Measurements from ENCODE around the gene CMTM7. TPM values are rescaled to one million over a fixed set of nuclear protein-coding genes. Genes with fewer than 3 reads are reported as not detected.

The CMTM7 gene
- polyA plus RNA-seq, 1 donor from 2014 or later: 141 TPM

DNA sequence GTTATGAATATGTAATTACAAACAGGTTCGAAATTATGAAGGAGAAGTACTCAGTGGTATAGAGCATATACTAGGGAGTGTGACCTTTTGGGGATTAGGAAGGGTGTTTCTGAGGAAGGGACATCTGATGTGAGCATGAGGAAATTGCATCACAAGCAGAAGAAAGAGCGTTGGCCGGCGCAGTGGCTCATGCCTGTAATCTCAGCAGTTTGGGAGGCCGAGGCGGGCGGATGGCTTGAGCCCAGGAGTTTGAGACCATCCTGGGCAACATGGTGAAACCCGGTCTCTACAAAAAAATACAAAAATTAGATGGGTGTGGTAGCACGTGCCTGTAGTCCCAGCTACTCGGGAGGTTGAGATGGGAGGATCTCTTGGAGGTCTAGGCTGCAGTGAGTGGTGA, 6.9 kb downstream of the CMTM7 start:
- Mint-ChIP-seq H3K4me3 (peak overlapping the region in 2 of 4 donors; percentile 24 to 78), H3K4me1 (peaks cover 48 to 69% (median 61%) of the 10 kb centered on the region in 3 donors), H3K9me3 (no peaks in the 10 kb centered on the region), H3K36me3 (peaks cover under 1% of the 10 kb centered on the region), H3K27me3 (no peaks in the 10 kb centered on the region), H3K27ac (peak overlapping the region; percentile 89 to 100 (median 99))

DNA sequence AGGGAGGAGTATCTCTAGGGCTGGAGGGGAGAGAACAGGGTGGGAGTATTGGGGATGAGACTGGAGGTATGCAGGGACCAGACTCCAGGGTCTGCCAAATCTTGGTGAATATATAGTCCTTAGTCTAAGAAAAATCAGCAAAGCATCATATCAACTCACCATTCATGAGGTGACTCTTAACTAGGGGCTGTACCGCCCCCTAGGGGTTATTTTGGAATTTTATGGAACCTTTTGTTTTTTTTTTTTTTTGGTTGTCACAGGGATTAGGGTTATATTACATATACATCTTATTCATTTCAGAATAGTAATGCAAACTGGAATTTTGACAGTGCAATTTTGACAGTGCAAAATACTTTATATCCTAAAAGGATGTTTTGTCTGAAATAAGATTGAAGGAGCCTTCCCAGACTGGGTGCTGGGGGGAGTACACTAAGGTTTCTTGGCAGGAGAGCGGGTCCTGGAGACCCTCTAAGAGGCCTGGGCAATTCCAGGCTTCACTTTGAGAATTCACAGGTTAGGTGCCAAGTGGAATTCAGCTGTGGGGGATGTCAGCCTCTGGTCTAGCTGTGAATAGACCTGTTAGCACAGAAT, 7.5 kb downstream of the CMTM7 start:
- no peaks in the 10 kb centered on the region for H3K27me3 Mint-ChIP-seq
- no peaks in the 10 kb centered on the region for H3K9me3 Mint-ChIP-seq
- H3K4me3 Mint-ChIP-seq: peak overlapping the region; percentile 12 to 78 (median 40)
- H3K27ac Mint-ChIP-seq: peak overlapping the region; percentile 89 to 100 (median 99)
- H3K4me1 Mint-ChIP-seq: peaks cover 50 to 69% (median 58%) of the 10 kb centered on the region in 3 donors
- H3K36me3 Mint-ChIP-seq: no peaks in the 10 kb centered on the region

DNA sequence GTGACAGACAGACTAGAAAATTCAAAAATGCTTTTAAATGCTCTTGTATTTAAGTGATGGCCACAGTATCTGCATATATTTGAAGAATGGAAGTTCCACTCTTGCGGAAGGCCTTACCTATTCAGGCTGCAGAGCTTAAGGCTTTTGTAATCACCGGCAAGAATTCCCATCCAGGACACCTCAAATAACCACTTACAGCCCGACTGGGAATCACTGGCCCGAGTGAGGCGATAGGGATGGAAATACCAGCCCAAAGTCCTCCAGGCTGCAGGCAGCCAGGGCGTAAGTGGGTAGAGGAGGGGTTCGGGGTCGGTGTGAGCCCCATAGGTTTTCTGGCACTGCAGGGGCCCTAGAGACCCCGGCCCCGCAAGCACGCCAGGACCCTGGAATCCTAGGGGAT, 9.5 kb downstream of the CMTM7 start:
- H3K4me1 Mint-ChIP-seq: peaks cover 41 to 66% (median 54%) of the 10 kb centered on the region in 3 donors
- no peaks in the 10 kb centered on the region for H3K27me3 Mint-ChIP-seq
- H3K36me3 Mint-ChIP-seq: no peaks in the 10 kb centered on the region
- peak overlapping the region; percentile 88 to 96 (median 92) for H3K4me3 Mint-ChIP-seq
- no peaks in the 10 kb centered on the region for H3K9me3 Mint-ChIP-seq
- peak overlapping the region; percentile 98 to 100 (median 99) for H3K27ac Mint-ChIP-seq

DNA sequence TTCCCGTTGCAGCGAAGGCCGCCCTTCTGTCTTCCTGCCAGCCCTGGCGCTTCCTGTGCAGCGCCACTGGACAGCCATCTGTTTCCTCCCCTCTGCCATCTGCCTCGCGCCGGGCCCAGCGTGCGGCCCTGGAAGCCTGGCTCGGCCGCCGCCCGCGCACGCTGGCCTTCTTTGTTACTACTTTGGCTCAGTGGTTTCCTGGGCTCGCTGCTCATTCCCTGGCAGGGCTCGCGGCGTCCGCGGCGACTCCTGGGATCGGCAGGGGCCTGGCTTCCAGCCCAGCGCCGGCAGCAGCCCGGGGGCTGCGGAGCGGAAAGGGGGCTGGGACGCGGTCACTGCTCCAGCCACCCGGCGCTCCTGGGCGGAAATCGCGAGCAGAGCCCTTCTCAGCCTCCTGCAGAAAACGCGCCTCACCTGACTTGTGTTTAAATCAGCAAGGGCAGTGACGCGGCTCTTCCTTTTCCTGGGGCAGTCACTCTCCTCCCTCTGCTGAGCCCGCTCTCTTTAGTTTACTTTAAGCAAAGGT, 10.0 kb downstream of the CMTM7 start:
- Mint-ChIP-seq H3K27ac (peak overlapping the region; percentile 98 to 100 (median 99)), H3K36me3 (no peaks in the 10 kb centered on the region), H3K9me3 (no peaks in the 10 kb centered on the region), H3K4me1 (peaks cover 45 to 69% (median 56%) of the 10 kb centered on the region in 3 donors), H3K27me3 (no peaks in the 10 kb centered on the region), H3K4me3 (peak overlapping the region; percentile 88 to 96 (median 92))

DNA sequence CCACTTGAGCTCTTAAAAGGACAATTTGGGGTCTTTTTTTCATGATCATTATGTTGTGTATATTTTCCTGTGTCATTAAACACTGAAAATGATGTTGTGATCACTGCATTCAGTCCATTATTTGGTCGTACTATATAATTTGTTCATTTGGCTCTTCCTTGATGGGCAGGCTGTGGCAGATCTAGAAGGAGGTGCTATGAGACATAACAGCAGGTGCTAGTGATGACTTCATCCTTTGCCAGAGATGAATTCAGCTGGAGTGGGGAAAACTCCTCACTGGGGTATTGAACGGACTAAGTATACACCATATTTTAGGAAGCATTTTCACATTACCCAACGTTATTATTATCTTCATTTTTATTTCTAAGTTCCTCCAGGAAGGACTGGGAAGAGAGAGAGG, 12.0 kb downstream of the CMTM7 start:
- Mint-ChIP-seq H3K4me1 (peaks cover 39 to 56% (median 53%) of the 10 kb centered on the region in 3 donors), H3K27ac (peak overlapping the region in 2 of 3 donors; percentile 66 to 80), H3K36me3 (no peaks in the 10 kb centered on the region), H3K4me3 (peak overlapping the region in 3 of 4 donors; percentile 58 to 82 (median 63)), H3K9me3 (no peaks in the 10 kb centered on the region), H3K27me3 (no peaks in the 10 kb centered on the region)

DNA sequence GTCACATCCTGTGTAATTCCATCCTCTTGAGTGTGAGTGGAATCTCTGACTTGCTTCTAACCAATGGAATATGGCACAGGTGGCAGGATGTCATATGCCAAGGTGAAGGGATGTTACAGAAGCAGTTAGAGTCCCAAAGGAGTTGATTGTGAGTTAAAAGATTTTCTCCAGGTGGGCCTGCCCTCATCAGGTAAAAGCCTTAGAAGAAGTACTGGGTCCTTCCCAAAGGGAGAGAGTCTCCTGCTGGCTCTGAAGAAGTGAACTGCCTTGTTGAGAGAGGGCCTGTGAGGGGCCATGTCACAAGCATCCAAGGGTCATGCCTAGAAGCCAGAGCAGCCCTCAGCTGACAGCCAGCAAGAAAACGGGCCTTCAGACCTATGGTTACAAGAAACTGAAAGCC, 13.1 kb downstream of the CMTM7 start:
- H3K4me3 Mint-ChIP-seq: peak overlapping the region in 1 of 4 donors; percentile 67
- peak overlapping the region; percentile 28 to 66 (median 39) for H3K27ac Mint-ChIP-seq
- no peaks in the 10 kb centered on the region for H3K9me3 Mint-ChIP-seq
- H3K36me3 Mint-ChIP-seq: no peaks in the 10 kb centered on the region
- H3K4me1 Mint-ChIP-seq: peaks cover 39 to 52% (median 51%) of the 10 kb centered on the region in 3 donors
- no peaks in the 10 kb centered on the region for H3K27me3 Mint-ChIP-seq

DNA sequence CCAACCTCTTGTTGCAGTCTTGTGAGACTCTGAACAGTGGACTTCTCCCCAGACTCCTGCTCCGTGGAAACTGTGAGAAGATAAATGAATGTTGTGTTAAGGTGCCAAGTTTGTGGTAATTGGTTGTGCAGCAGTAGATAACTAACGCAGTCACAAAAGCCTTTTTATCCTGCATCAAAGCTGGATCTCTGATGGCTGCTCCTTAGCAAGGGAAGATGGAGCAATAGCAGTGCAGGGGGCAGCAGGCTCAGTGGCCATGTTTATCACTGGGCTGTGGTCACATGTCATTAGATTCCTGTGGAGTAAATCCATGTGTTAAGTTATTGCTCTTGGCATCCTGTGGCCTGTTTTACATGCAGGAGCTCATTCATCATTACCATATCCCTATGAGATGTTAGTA, 13.5 kb downstream of the CMTM7 start:
- H3K27ac Mint-ChIP-seq: peak overlapping the region; percentile 5 to 78 (median 28)

DNA sequence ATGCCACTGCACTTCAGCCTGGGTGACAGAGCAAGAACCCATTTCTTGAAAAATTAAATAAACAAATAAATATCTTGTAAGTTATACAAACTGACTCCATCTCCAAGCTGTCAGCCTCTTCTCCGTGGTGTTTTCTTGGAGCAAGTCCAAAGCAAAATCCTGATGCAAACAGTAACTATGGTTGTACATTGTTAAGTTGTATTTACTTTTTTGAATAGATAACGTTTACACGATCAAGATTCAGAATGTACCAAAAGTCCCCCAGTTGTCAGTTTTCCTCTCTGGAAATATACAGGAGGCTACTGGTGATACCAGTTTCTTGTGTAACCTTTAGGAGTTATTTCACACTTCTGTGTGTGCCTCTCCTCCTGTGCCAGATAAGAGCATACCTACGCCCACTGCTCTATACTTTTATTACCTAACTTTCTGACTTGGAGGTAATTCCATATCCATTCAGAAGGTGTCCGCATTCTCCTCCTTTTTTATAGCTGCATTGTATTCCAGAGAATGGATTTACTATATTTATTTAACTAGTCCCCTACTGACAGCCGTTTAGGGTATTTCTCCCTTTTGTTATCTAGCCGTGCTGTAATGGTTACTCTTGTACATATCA, 14.2 kb downstream of the CMTM7 start:
- Mint-ChIP-seq H3K27ac (no peak overlapping the region), H3K4me1 (peaks cover 35 to 57% (median 51%) of the 10 kb centered on the region in 3 donors), H3K27me3 (no peaks in the 10 kb centered on the region), H3K36me3 (no peaks in the 10 kb centered on the region), H3K9me3 (no peaks in the 10 kb centered on the region), H3K4me3 (no peak overlapping the region)

More for the DNA sequence above, 13.5 kb downstream of the CMTM7 start:
- Mint-ChIP-seq H3K27me3 (no peaks in the 10 kb centered on the region), H3K4me3 (peak overlapping the region in 1 of 4 donors; percentile 19), H3K9me3 (no peaks in the 10 kb centered on the region), H3K4me1 (peaks cover 39 to 57% (median 55%) of the 10 kb centered on the region in 3 donors), H3K36me3 (no peaks in the 10 kb centered on the region)

DNA sequence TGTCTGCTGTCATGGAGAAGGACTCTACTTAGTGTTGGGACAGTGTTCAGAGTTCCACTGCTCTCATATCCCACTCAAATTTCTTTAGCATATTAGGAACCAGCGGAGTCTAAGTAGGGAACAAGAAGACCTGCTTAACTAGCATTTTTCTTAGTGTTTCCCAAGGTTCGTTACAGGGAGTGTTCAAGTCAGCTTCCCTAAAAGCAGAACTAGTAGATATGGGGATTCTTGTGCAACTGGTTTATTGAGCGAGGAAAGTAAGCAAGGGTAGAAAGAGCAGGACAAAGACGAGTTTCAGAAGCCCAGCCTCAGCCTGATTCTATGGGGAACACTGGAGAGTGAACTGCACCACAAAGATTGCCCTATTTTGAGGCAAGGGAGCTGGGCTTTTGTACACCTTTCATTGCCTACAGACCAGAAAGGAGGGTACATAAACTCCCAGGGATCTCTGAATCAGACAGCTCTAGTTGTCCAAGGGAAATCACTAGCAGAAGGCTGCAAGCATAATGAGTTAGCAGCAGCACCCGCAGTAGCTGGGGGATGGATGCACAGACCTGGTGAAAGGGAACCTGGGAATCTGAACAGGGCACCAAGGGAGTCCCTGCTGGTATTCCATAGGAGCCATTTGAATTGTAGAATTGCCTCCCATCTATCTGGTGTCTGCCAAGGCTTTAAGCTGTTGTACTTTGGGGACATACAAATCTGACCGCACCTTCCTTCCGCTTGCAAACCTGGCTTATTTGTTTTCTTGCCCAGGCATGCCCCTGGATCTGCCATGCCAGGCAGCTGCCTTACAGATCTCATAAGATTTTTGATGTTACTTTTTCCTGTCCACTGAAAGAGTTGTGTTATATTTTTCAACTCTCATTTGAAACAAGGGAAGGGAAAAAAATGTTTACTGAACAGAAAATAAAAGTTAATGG, 15.1 kb downstream of the CMTM7 start:
- no peaks in the 10 kb centered on the region for H3K27me3 Mint-ChIP-seq
- peaks cover 3% of the 10 kb centered on the region for H3K36me3 Mint-ChIP-seq
- H3K9me3 Mint-ChIP-seq: no peaks in the 10 kb centered on the region
- H3K27ac Mint-ChIP-seq: peak overlapping the region in 2 of 3 donors; percentile 33 to 67
- no peak overlapping the region for H3K4me3 Mint-ChIP-seq
- peaks cover 34 to 57% (median 46%) of the 10 kb centered on the region in 3 donors for H3K4me1 Mint-ChIP-seq

DNA sequence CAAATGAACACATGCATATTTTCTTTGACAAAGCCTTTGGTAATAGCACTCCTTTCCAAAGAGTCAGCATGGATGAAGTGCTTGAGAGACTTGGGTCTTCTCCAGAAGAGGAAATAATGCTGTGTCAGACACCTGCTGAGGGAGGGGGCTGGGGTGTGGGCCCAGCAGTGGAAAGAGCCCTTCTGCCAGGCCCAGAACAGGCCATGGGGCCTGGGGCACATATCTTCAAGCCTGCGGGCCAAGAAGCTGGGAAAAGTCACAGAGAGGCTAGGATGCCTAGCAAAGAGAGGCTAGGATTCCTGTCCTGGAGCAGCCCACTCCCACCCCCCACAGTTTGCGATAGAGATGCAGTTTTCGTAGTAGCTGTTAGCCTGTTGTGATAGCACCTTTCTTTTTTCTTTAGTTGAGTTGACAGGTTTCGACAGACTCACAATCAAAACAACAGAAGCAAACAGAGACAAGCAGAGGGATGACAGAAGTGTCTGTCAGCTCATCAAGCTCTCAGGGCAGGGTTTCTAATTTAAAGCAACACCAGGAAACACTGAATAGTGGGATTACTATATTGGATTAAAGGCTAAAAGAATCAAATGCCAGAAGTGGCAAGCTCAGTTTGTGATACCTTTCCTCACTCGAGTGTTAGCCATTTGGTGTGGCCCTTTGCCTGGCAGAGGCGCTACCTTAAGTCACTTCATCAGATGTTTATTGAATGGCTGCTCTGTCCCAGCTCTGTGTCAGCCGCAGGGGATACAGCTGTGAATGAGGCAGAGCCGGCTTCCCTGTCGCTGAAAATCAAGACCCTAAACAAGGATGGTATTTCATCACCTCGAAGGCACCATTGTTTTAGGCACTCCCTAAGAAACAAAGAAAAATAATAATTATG, 19.0 kb downstream of the CMTM7 start:
- Mint-ChIP-seq H3K27ac (peak overlapping the region in 1 of 3 donors; percentile 60), H3K9me3 (no peaks in the 10 kb centered on the region), H3K4me1 (peaks cover 38 to 57% (median 45%) of the 10 kb centered on the region in 3 donors), H3K36me3 (peaks cover 6% of the 10 kb centered on the region), H3K27me3 (no peaks in the 10 kb centered on the region), H3K4me3 (no peak overlapping the region)

DNA sequence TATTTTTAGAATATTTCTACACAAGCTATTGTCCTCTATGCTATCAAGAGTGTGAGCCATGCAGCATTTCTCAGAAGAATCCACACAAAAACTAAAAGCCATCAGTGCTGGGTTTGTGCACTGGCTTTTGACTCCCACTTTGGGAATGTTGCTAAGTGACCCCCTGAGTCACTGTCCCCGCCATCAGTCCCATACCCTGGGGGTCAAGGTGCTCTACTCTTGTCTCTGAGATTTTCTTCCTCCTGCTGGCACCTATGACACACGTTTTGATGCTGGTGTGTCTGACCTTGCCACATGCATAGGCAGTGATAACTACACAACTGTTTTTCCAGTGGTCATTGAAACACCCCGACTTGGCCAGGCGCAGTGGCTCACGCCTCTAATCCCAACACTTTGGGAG, 19.8 kb downstream of the CMTM7 start:
- peaks cover 6% of the 10 kb centered on the region for H3K36me3 Mint-ChIP-seq
- H3K9me3 Mint-ChIP-seq: no peaks in the 10 kb centered on the region
- H3K27me3 Mint-ChIP-seq: no peaks in the 10 kb centered on the region
- peaks cover 40 to 62% (median 42%) of the 10 kb centered on the region in 3 donors for H3K4me1 Mint-ChIP-seq
- peak overlapping the region in 1 of 4 donors; percentile 43 for H3K4me3 Mint-ChIP-seq
- peak overlapping the region in 1 of 3 donors; percentile 66 for H3K27ac Mint-ChIP-seq

DNA sequence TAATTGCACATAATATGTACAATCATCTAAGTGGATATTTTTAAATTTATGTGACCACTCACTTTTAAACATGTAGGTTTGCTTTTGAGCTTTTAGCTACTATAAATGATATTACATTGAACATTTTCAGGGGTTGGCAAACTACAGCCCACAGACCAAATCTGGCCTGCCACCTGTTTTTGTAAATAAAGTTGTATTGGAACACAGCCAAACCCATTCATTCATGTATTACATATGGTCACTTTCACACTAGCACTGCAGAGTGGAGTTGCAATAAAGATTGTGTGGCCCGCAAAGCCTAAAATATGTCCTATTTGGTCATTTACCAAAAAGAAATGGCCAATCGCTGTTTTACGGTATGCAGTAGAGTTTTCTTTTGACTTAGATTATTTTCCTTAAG, 21.2 kb downstream of the CMTM7 start:
- Mint-ChIP-seq H3K4me1 (peaks cover 41 to 59% (median 46%) of the 10 kb centered on the region in 3 donors), H3K36me3 (peaks cover 6% of the 10 kb centered on the region), H3K27me3 (no peaks in the 10 kb centered on the region)

DNA sequence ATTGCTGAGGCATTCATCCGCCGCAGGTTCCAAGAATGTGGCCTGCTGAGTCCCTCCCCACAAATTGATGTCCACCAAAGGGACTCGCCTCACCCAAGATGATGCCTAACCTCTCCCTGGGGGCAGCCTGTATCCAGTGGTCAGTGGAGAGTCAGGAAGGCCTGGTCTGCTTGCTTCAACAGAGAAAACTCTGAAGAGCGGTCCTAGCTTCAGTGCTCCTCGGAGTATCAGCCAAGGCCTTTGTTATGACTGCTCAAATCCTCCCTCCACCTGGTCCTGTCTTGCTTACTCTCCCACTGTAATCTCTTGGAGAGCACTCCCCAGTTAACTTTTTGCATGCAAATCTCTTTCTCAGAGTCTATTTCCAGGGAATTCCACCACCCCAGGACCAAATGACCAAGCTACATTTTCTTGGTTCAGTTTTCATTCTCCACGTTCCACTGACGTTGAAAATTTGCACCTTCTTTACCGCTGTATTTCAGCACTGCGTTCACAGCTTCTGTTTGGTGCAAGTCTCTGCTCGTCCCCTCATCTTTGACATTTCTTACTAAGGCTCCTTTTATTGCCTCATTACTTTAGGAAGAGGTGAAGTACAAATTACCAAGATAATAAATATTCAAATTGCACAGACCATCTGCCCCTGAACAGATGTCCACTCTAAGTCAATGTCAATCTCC, 22.3 kb downstream of the CMTM7 start:
- Mint-ChIP-seq H3K27ac (peak overlapping the region; percentile 67 to 92 (median 86)), H3K27me3 (no peaks in the 10 kb centered on the region), H3K36me3 (peaks cover 6% of the 10 kb centered on the region), H3K4me1 (peaks cover 41 to 58% (median 52%) of the 10 kb centered on the region in 3 donors), H3K9me3 (no peaks in the 10 kb centered on the region), H3K4me3 (peak overlapping the region; percentile 12 to 89 (median 54))

More for the DNA sequence above, 21.2 kb downstream of the CMTM7 start:
- H3K9me3 Mint-ChIP-seq: no peaks in the 10 kb centered on the region
- H3K4me3 Mint-ChIP-seq: peak overlapping the region in 1 of 4 donors; percentile 8
- peak overlapping the region in 2 of 3 donors; percentile 67 to 86 for H3K27ac Mint-ChIP-seq
